Psoas muscle (tissue), 8 donors: ENCODE measurements around the gene SLC22A8. TPM values are rescaled to one million over a fixed set of nuclear protein-coding genes. Genes with fewer than 3 reads are reported as not detected.

Experiments used
- ATAC-seq, 4 donors: fragments of 200-7000 bp; cut with Tn5 transposase; one replicate each; pipeline ENCODE4 v1.9.1; 2020; ENCODE audit warnings: moderate library complexity in 3 of 4, mild to moderate bottlenecking in 2 of 4
- DNase-seq, 2 donors: peaks; one replicate each; pipeline ENCODE4 v3.0.0-alpha.2; 2020
- H3K27ac ChIP-seq: fragments of 200-600 bp; one replicate; pipeline ENCODE4 v1.8.0; 2022
- H3K27me3 ChIP-seq, 3 donors: fragments of 200-600 bp in 1 of 3; one replicate each; pipeline versions ENCODE4 v1.6.1 to v1.8.0; 2013 to 2022; ENCODE audit warnings: low read length in 2 of 3, mild to moderate bottlenecking in 2 of 3, moderate library complexity in 1 of 3; ENCODE audit not compliant: insufficient read depth in 3 of 3
- H3K36me3 ChIP-seq, 2 donors: fragments of 200-600 bp in 1 of 2; one replicate each; pipeline versions ENCODE4 v1.6.1 to v1.8.0; 2013 to 2022; ENCODE audit warnings: low read depth in 1 of 2, mild to moderate bottlenecking in 1 of 2, moderate library complexity in 1 of 2; ENCODE audit not compliant: insufficient read depth in 1 of 2
- H3K4me1 ChIP-seq: fragments of 200-600 bp; one replicate; pipeline ENCODE4 v1.8.0; 2022
- H3K4me3 ChIP-seq: fragments of 200-600 bp; one replicate; pipeline ENCODE4 v1.8.0; 2022; ENCODE audit warnings: mild to moderate bottlenecking
- H3K9me3 ChIP-seq: fragments of 200-600 bp; one replicate; pipeline ENCODE4 v1.8.0; 2022
- WGBS, 3 donors: extraction: QIAGEN DNeasy Blood & Tissue Kit; methylation state at CpG; one replicate each; pipeline versions ENCODE4 v1.1.6 to v1.1.7; 2013; 5-methylcytosine and 5-hydroxymethylcytosine counted together
- intact Hi-C, 2 donors: fragments of 100-400 bp; cut with DNase I; formaldehyde crosslinking; loops; one replicate each; pipeline versions ENCODE4 v1.11.0 to v1.14.2; 2022
- polyA plus RNA-seq, 3 donors: library from polyadenylated mRNA; stranded (reverse); fragments of 200-250 nt; gene quantifications; one replicate each; pipeline ENCODE4 v1.2.3, GENCODE V29; 2013
- total RNA-seq, 4 donors: library from RNA; stranded (reverse); fragmentation: NEBNext Ultra II Directional in 2 of 4; extraction: Animal tissue kit (Norgen Biotek cat#: 25700) in 2 of 4; gene quantifications; one replicate each; pipeline versions ENCODE4 v1.2.1 to v1.2.4, GENCODE V29; 2021 to 2023
- TF ChIP-seq, protein P1 (sequence below): fragments of 200-600 bp; IDR thresholded peaks from one replicate; pipeline ENCODE4 v1.8.0; 2022; ENCODE audit warnings: antibody characterized with exemption
- donor health status: healthy with polysubstance abuse.
- donor health status: DM: no; HTN: no; CAD: no; lungs with moderate emphysema.
- donor health status: Bipolar disorder and iron deficiency.
- donor health status: healthy.
- donor health status: DM: yes; HTN: yes; CAD: no.
- donor health status: DM: no; HTN: no; CAD: no.
- donor health status: DM: no; HTN: no; CAD: no.
- donor health status: DM: yes; HTN: yes; CAD: no.

The SLC22A8 gene
- total and polyA plus RNA-seq, 7 donors, result not detected

- ATAC-seq (no peak), DNase-seq (no peak)
- Histone ChIP-seq H3K9me3 (no peaks in the 10 kb centered on the region), H3K27me3 (peaks cover 0 to 1% (median 0%) of the 10 kb centered on the region in 3 donors), H3K4me3 (no peak overlapping the region), H3K36me3 (no peaks in the 10 kb centered on the region), H3K27ac (no peak overlapping the region), H3K4me1 (no peaks in the 10 kb centered on the region)
- TF ChIP-seq, protein P1, sequence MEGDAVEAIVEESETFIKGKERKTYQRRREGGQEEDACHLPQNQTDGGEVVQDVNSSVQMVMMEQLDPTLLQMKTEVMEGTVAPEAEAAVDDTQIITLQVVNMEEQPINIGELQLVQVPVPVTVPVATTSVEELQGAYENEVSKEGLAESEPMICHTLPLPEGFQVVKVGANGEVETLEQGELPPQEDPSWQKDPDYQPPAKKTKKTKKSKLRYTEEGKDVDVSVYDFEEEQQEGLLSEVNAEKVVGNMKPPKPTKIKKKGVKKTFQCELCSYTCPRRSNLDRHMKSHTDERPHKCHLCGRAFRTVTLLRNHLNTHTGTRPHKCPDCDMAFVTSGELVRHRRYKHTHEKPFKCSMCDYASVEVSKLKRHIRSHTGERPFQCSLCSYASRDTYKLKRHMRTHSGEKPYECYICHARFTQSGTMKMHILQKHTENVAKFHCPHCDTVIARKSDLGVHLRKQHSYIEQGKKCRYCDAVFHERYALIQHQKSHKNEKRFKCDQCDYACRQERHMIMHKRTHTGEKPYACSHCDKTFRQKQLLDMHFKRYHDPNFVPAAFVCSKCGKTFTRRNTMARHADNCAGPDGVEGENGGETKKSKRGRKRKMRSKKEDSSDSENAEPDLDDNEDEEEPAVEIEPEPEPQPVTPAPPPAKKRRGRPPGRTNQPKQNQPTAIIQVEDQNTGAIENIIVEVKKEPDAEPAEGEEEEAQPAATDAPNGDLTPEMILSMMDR, result no peak
- 77 to 83% (median 81%) methylated on average over 11 of the region's 11 CpGs for WGBS, 3 donors
- intact Hi-C loops, result no loop called here
Observed at GRCh38 chr11:63012430-63012829, 3.2 kb downstream of the SLC22A8 start.

- 68 to 82% (median 78%) methylated on average over 5 of the region's 5 CpGs for WGBS, 3 donors
- no peak overlapping the region for H3K4me3 ChIP-seq
- ATAC-seq, result no peak
Observed at GRCh38 chr11:63010934-63011439, 4.7 kb downstream of the SLC22A8 start.

GRCh38 chr11:63007920-63008319 lies 7.7 kb downstream of the SLC22A8 start:
- Histone ChIP-seq H3K4me3 (no peak overlapping the region), H3K4me1 (no peaks in the 10 kb centered on the region), H3K27ac (no peak overlapping the region), H3K36me3 (no peaks in the 10 kb centered on the region), H3K27me3 (no peaks in the 10 kb centered on the region), H3K9me3 (no peaks in the 10 kb centered on the region)
- TF ChIP-seq, protein P1, result no peak
- WGBS, 3 donors, result 86 to 92% (median 91%) methylated on average over 5 of the region's 5 CpGs
- intact Hi-C loops, result no loop called here
- no peak for ATAC-seq
- DNase-seq, result no peak

More at GRCh38 chr11:63010934-63011439, 4.7 kb downstream of the SLC22A8 start:
- H3K27me3 ChIP-seq, result no peaks in the 10 kb centered on the region
- DNase-seq, result no peak
- intact Hi-C loops, result no loop called here
- no peaks in the 10 kb centered on the region for H3K4me1 ChIP-seq
- TF ChIP-seq, protein P1, result no peak
- no peaks in the 10 kb centered on the region for H3K9me3 ChIP-seq
- no peaks in the 10 kb centered on the region for H3K36me3 ChIP-seq
- H3K27ac ChIP-seq, result no peak overlapping the region

- TF ChIP-seq, protein P1, result no peak
- WGBS, 3 donors, result 58 to 64% (median 61%) methylated on average over 9 of the region's 9 CpGs
- H3K4me1 ChIP-seq, result no peaks in the 10 kb centered on the region
- H3K27ac ChIP-seq, result no peak overlapping the region
- DNase-seq, result no peak
- no peaks in the 10 kb centered on the region for H3K9me3 ChIP-seq
- ATAC-seq, result no peak
- no peak overlapping the region for H3K4me3 ChIP-seq
- no peaks in the 10 kb centered on the region for H3K36me3 ChIP-seq
- intact Hi-C loops, result no loop called here
- H3K27me3 ChIP-seq, result peaks cover 0 to 5% (median 2%) of the 10 kb centered on the region in 3 donors
Observed at GRCh38 chr11:63001456-63001855, 14.2 kb downstream of the SLC22A8 start.

- TF ChIP-seq, protein P1, result no peak
- 72 to 74% (median 73%) methylated on average over 7 of the region's 7 CpGs for WGBS, 3 donors
Observed at GRCh38 chr11:62999649-63000048, 16.0 kb downstream of the SLC22A8 start.

More at GRCh38 chr11:62999649-63000048, 16.0 kb downstream of the SLC22A8 start:
- no peaks in the 10 kb centered on the region for H3K36me3 ChIP-seq
- H3K4me3 ChIP-seq, result no peak overlapping the region
- no peak overlapping the region for H3K27ac ChIP-seq
- no peaks in the 10 kb centered on the region for H3K4me1 ChIP-seq
- ATAC-seq (no peak), DNase-seq (no peak)
- H3K27me3 ChIP-seq, result peaks cover 0 to 5% (median 2%) of the 10 kb centered on the region in 3 donors
- intact Hi-C loops, result no loop called here
- no peaks in the 10 kb centered on the region for H3K9me3 ChIP-seq
